IPS DF 6.9 (cell line): ENCODE data around the gene EPOP.
A peak's percentile ranks its signal among the peaks of the same experiment; 100 is the strongest.

ENCODE experiments used
- DNase-seq: peaks from one replicate; pipeline ENCODE4 v3.0.0-alpha.2; 2013; ENCODE audit warnings: low read depth, low spot score
- H3K27ac ChIP-seq: one replicate; pipeline ENCODE4 v1.5.1; 2013; ENCODE audit warnings: low read length, control low read depth
- H3K27me3 ChIP-seq: 2 replicates; pipeline ENCODE4 v1.6.1; 2013; ENCODE audit warnings: mild to moderate bottlenecking, low read length; ENCODE audit not compliant: control insufficient read depth, insufficient read depth
- H3K36me3 ChIP-seq: 2 replicates; pipeline ENCODE4 v1.6.1; 2013; ENCODE audit warnings: low read length; ENCODE audit not compliant: control insufficient read depth, insufficient read depth
- H3K4me1 ChIP-seq: 2 replicates; pipeline ENCODE4 v1.6.1; 2013; ENCODE audit warnings: low read length; ENCODE audit not compliant: control insufficient read depth, insufficient read depth
- H3K4me3 ChIP-seq: 2 replicates; pipeline ENCODE4 v1.5.1; 2013; ENCODE audit warnings: mild to moderate bottlenecking, low read length
- H3K9me3 ChIP-seq: 2 replicates; pipeline ENCODE4 v1.6.1; 2013; ENCODE audit warnings: low read length, inconsistent platforms; ENCODE audit not compliant: control insufficient read depth, insufficient read depth
- WGBS: extraction: QIAGEN DNeasy Blood & Tissue Kit; methylation state at CpG from one replicate; pipeline ENCODE4 v1.1.7; 2013; ENCODE audit warnings: mixed read lengths, missing lambda C conversion rate; ENCODE audit not compliant: insufficient read length, insufficient coverage; 5-methylcytosine and 5-hydroxymethylcytosine counted together

Gene EPOP

DNA sequence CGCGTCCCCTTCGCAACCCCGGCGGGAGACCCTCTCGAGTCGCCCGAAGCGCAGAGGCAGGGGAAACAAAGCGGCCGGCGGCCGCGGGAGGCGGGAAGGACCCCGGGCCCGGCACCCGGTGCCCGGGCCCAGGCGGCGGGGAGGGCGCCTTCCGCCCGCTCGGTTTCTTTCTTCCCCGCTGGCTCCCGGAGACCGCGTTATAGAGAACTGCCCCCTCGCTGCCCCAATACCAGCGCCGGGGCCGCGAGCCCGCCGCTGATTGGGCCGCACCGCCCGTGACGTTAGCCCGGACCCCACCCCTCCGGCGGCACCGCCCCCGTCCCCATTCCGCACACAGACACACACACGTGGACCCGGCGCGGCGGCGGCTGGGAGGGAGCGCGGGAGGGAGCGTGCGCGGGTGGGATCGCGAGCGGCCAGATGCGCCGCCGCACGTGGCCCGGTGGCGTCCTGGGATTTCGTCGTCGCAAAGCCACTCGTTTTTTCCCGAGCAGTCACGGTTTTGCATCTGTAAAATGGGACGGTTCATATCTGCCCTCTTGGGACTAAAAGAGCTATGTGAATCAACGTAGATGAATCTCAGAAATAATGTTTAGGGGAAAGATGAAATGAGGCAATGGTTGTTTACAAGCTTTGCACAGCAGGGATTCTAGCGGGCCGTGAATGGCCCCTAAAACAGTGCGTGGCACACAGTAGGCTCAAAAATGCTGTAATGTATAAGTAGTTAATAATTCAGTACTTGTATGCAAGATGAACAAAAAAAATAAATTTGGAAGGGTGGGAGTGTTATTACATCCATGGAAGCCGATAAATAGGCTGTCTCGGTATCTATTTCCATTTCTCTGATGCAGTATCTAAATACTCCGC lies at the start of gene EPOP:
Gene EPOP, minus strand, starts transcription at position 209 of the 867 bp plus-strand sequence. CDS start 462 bp downstream, outside the sequence.
- DNase-seq: no peak
- peaks cover 5% of the 10 kb centered on the region for H3K4me1 ChIP-seq
- WGBS: no CpG with 5 or more reads among the region's 80 CpGs

DNA sequence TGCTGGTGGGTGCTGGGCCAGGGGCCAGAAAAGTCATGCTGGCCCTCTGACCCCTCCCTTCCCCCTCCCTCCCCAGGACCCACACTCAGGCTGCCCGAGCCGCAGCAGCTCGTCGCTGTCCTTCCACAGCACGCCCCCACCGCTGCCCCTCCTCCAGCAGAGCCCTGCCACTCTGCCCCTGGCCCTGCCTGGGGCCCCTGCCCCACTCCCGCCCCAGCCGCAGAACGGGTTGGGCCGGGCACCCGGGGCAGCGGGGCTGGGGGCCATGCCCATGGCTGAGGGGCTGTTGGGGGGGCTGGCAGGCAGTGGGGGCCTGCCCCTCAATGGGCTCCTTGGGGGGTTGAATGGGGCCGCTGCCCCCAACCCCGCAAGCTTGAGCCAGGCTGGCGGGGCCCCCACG lies 47.0 kb upstream of the EPOP start:
- H3K4me1 ChIP-seq: peaks cover 12% of the 10 kb centered on the region
- H3K27ac ChIP-seq: no peak overlapping the region
- no peaks in the 10 kb centered on the region for H3K9me3 ChIP-seq
- no peak for DNase-seq
- WGBS: no CpG with 5 or more reads among the region's 16 CpGs
- peaks cover 2% of the 10 kb centered on the region; the same call in 1 of the 2 replicates for H3K27me3 ChIP-seq
- no peaks in the 10 kb centered on the region for H3K36me3 ChIP-seq
- no peak overlapping the region for H3K4me3 ChIP-seq

More for the DNA sequence above, at the start of gene EPOP:
- Histone ChIP-seq H3K27ac (no peak within 1 kb of the TSS), H3K36me3 (no peaks in the 10 kb centered on the region), H3K27me3 (peaks cover 40% of the 10 kb centered on the region), H3K4me3 (peak within 1 kb of the TSS; percentile 22; the same call in 1 of the 2 replicates), H3K9me3 (no peaks in the 10 kb centered on the region)

DNA sequence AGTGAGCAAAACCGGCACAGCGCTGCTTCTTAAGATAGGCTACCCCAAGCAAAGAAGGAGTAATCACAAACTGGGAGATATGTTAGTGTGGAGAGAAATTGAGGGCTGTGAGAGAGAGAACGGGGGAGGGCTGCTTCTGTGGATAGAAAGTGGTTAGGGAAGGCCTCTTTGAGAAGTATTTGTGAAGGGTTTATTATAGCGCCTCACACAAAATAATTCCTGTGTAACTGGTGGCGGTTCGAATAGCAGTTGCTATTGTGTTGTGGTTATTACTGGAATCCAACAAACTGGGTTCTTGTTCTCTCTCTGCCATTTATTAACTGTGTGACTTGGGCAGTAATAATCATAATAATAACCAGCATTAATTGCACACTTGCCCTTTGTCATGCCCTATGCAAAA lies 46.2 kb upstream of the EPOP start:
- DNase-seq: no peak
- no CpG with 5 or more reads among the region's 6 CpGs for WGBS
- H3K36me3 ChIP-seq: no peaks in the 10 kb centered on the region
- no peak overlapping the region for H3K27ac ChIP-seq
- H3K4me3 ChIP-seq: no peak overlapping the region
- H3K27me3 ChIP-seq: peaks cover 2% of the 10 kb centered on the region; the same call in 1 of the 2 replicates
- no peaks in the 10 kb centered on the region for H3K9me3 ChIP-seq
- H3K4me1 ChIP-seq: peaks cover 12% of the 10 kb centered on the region

DNA sequence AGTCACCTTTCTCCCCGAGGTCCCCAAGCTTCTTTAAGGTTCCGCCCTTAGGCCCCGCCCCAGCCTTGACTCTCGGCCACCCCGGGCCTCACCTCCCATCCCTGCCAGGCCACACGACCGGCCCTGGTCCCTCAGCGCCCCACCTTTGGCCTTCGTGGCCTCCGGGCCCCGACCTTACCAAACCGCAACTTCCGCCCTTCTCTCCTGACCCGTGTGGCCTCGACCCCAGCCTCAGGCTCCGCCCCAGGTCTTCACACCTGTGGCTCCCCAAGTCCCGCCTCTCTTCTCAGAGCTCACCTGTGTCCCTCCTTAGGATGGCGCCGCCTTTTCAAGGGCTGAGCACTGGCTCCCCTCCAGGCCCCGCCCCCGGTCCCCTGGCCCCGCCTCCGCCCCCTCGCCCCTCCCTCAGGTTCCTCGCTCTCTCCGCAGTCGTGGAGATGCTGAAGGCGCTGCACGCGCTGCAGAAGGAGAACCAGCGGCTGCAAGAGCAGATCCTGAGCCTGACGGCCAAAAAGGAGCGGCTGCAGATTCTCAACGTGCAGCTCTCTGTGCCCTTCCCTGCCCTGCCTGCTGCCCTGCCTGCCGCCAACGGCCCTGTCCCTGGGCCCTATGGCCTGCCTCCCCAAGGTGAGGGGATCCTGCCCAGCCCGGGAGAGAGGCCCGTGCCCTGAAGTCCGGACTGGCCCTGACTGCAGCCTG lies 45.3 kb upstream of the EPOP start:
- no peak overlapping the region for H3K27ac ChIP-seq
- whole genome bisulfite sequencing: no CpG with 5 or more reads among the region's 39 CpGs
- no peaks in the 10 kb centered on the region for H3K9me3 ChIP-seq
- H3K36me3 ChIP-seq: no peaks in the 10 kb centered on the region
- H3K4me1 ChIP-seq: peaks cover 16% of the 10 kb centered on the region
- DNase-seq: peak; percentile 84
- H3K27me3 ChIP-seq: peaks cover 2% of the 10 kb centered on the region; the same call in 1 of the 2 replicates
- H3K4me3 ChIP-seq: peak overlapping the region; percentile 22; the same call in 1 of the 2 replicates

DNA sequence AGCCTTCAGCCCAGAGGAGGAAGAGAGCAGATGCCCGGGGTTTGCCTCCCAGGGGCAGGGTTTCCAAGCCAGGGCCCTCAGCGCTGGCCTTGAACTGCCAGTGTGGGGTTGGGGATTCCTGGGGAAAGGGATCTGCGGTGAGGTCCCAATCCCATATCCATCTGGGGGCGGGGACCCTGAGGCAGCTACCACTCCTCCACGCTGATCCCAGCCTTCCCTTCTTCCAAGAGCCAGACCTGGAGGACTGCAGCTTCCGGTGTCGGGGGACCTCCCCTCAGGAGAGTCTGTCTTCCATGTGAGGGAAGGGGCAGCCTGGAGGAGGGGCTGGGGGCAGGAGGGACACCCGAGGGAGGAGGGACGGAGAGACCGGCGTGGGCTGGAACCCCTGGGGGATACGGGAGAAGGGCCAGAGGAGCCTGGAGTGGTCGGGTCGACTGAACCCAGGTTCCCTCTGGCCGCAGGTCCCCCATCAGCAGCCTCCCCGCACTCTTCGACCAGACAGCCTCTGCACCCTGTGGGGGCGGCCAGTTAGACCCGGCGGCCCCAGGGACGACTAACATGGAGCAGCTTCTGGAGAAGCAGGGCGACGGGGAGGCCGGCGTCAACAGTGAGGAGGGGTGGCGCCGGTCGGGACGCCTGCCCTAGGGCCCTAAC lies 44.7 kb upstream of the EPOP start:
- Histone ChIP-seq H3K36me3 (no peaks in the 10 kb centered on the region), H3K4me3 (peak overlapping the region; percentile 22; the same call in 1 of the 2 replicates), H3K27ac (no peak overlapping the region), H3K4me1 (peaks cover 16% of the 10 kb centered on the region), H3K27me3 (peaks cover 2% of the 10 kb centered on the region; the same call in 1 of the 2 replicates), H3K9me3 (no peaks in the 10 kb centered on the region)
- DNase-seq: no peak
- WGBS: no CpG with 5 or more reads among the region's 29 CpGs

DNA sequence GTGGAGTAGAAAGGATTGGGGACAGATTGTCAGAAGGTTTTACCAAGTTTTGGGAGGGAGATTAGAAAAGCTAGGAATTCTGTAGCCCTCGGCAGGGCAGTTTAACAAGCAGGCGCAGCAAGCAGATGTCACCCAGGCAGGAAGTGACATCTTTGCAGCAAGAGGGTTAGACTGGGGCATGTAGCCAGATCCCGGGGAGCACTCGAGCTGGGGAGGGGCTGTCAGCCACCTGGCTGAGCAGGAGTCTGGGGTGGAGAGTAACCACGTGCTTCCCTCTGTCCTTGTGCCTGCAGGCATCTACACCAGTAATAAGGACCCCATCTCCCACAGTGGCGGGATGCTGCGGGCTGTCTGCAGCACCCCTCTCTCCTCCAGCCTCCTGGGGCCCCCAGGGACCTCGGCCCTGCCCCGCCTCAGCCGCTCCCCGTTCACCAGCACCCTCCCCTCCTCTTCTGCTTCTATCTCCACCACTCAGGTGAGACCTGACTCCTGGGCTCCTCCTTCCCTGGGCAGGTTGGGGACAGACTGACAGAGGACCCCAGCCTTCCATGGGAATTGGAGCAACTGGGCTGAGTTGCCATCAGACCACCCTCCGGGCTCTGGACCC lies 42.5 kb upstream of the EPOP start:
- H3K36me3 ChIP-seq: no peaks in the 10 kb centered on the region
- WGBS: no CpG with 5 or more reads among the region's 12 CpGs

DNA sequence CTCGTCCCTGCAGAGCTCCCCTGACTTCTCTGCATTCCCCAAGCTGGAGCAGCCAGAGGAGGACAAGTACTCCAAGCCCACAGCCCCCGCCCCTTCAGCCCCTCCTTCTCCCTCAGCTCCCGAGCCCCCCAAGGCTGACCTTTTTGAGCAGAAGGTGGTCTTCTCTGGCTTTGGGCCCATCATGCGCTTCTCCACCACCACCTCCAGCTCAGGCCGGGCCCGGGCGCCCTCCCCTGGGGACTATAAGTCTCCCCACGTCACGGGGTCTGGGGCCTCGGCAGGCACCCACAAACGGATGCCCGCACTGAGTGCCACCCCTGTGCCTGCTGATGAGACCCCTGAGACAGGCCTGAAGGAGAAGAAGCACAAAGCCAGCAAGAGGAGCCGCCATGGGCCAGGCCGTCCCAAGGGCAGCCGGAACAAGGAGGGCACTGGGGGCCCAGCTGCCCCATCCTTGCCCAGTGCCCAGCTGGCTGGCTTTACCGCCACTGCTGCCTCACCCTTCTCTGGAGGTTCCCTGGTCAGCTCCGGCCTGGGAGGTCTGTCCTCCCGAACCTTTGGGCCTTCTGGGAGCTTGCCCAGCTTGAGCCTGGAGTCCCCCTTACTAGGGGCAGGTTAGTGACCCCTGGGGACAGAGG lies 41.7 kb upstream of the EPOP start:
- Histone ChIP-seq H3K36me3 (no peaks in the 10 kb centered on the region), H3K27me3 (peaks cover 2% of the 10 kb centered on the region; the same call in 1 of the 2 replicates), H3K4me1 (peaks cover 21% of the 10 kb centered on the region), H3K4me3 (no peak overlapping the region), H3K9me3 (no peaks in the 10 kb centered on the region), H3K27ac (no peak overlapping the region)
- no CpG with 5 or more reads among the region's 18 CpGs for WGBS
- DNase-seq: no peak

More for the DNA sequence above, 42.5 kb upstream of the EPOP start:
- Histone ChIP-seq H3K27me3 (peaks cover 2% of the 10 kb centered on the region; the same call in 1 of the 2 replicates), H3K4me1 (peaks cover 19% of the 10 kb centered on the region), H3K4me3 (no peak overlapping the region), H3K27ac (no peak overlapping the region), H3K9me3 (no peaks in the 10 kb centered on the region)
- no peak for DNase-seq

DNA sequence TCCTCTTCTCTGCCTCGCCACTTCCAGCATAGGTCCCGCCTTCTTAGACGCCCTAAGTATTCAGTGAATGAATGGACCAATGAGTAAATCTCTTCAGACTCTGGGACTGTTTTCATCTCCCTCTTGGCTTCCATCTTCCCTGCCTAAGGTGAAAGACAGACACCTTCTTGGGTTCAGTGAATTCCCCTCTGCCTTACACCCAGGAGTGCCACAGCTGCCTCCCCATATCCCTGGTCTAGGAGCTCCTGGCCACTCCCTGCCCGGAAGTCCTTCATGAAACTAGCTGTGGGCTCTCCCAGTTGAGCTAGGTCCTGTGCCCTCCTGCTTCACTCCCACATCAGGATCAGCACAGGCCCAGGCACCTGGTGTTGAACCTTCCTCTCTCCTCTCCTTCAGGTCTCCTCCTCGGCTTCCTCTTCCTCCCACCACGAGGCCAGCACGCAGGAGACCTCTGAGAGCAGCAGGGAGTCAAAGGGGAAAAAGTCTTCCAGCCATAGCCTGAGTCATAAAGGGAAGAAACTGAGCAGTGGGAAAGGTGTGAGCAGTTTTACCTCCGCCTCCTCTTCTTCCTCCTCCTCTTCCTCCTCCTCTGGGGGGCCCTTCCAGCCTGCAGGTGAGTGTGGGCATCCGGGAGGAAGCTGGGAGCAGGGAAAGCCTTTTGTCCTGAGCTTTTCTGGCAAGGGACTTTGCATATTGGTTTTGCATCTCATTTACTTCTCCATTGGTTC lies 40.6 kb upstream of the EPOP start:
- Histone ChIP-seq H3K4me3 (no peak overlapping the region), H3K4me1 (peaks cover 19% of the 10 kb centered on the region), H3K27me3 (no peaks in the 10 kb centered on the region), H3K9me3 (no peaks in the 10 kb centered on the region), H3K36me3 (no peaks in the 10 kb centered on the region), H3K27ac (no peak overlapping the region)
- DNase-seq: no peak
- WGBS: no CpG with 5 or more reads among the region's 9 CpGs

DNA sequence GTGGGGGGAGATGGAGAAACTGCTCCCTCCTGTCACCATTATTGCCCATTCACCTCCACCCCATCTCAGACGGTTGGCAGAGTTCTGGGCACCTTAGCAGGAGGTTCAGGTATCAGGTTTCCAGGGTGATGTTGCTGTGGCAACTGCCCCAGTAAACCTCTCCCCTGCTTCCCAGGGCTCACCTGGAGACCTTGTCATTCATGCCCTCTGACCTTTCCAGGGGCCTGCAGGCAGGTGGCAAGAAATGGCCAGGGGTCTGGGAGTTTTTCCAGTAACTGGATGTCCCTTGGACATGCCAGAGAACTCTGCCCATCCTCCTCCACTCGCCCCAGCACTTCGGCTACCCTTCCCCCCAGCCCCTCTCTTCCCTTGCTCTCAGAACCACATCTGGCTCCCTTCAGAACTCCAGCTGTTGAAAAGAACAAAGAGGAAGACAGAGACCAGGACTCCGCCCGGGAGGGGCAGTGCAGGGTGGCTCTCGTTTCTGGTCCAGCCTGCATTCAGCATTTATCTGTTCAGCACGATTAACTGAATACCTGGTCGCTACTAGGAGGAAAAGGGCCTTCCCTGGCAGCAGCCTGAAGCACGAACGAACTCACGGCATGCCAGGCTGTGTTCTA lies 38.8 kb upstream of the EPOP start:
- Histone ChIP-seq H3K27ac (no peak overlapping the region), H3K4me3 (no peak overlapping the region), H3K9me3 (no peaks in the 10 kb centered on the region), H3K4me1 (peaks cover 14% of the 10 kb centered on the region), H3K27me3 (no peaks in the 10 kb centered on the region), H3K36me3 (no peaks in the 10 kb centered on the region)
- no peak for DNase-seq
- no CpG with 5 or more reads among the region's 11 CpGs for WGBS
